Measurements from ENCODE around the gene IPO11. TPM values are rescaled to one million over a fixed set of nuclear protein-coding genes. Genes with fewer than 3 reads are reported as not detected.

The IPO11 gene
- total and polyA plus RNA-seq, 2 experiments from 2014 or later, result 18.7 to 64.7 TPM

GRCh38 chr5:62375627-62376026, 36.9 kb upstream of the IPO11 start:
- H3K27ac Mint-ChIP-seq, result peak overlapping the region; percentile 86; the same call in 1 of the 2 replicates
- Histone ChIP-seq H3K4me2 (no peak overlapping the region), H2AFZ (no peak overlapping the region), H3K27ac (ENCODE audit: low read depth) (no peak overlapping the region; the same call in 1 of the 2 replicates), H3K9me2 (ENCODE audit: insufficient read depth) (no peaks in the 10 kb centered on the region), H3K36me3 (ENCODE audit: insufficient read depth) (peaks cover 47% of the 10 kb centered on the region), H3F3A (replicated peaks; ENCODE audit: low read depth) (no peaks in the 10 kb centered on the region), H4K20me1 (replicated peaks; ENCODE audit: insufficient read depth) (peaks cover 4% of the 10 kb centered on the region; the same call in 1 of the 2 replicates), H3K79me2 (replicated peaks; ENCODE audit: insufficient read depth) (no peaks in the 10 kb centered on the region), H3K4me1 (ENCODE audit: insufficient read depth) (no peaks in the 10 kb centered on the region), H3K27me3 (ENCODE audit: insufficient read depth) (no peaks in the 10 kb centered on the region), H3K4me3 (no peak overlapping the region)
- no peaks in the 10 kb centered on the region for H3K4me1 Mint-ChIP-seq
- H3K9me3 Mint-ChIP-seq, result no peaks in the 10 kb centered on the region
- H3K36me3 Mint-ChIP-seq (ENCODE audit: low read depth), result peaks cover 69% of the 10 kb centered on the region
- no peak for DNase-seq (ENCODE audit: low spot score)
- TF ChIP-seq EZH2 (IDR thresholded peaks at IDR 0.05; ENCODE audit: low read depth, unreplicated experiment), result no peak
- TF ChIP-seq, protein P1, sequence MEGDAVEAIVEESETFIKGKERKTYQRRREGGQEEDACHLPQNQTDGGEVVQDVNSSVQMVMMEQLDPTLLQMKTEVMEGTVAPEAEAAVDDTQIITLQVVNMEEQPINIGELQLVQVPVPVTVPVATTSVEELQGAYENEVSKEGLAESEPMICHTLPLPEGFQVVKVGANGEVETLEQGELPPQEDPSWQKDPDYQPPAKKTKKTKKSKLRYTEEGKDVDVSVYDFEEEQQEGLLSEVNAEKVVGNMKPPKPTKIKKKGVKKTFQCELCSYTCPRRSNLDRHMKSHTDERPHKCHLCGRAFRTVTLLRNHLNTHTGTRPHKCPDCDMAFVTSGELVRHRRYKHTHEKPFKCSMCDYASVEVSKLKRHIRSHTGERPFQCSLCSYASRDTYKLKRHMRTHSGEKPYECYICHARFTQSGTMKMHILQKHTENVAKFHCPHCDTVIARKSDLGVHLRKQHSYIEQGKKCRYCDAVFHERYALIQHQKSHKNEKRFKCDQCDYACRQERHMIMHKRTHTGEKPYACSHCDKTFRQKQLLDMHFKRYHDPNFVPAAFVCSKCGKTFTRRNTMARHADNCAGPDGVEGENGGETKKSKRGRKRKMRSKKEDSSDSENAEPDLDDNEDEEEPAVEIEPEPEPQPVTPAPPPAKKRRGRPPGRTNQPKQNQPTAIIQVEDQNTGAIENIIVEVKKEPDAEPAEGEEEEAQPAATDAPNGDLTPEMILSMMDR (conservative IDR thresholded peaks at IDR 0.05; ENCODE audit: low read depth in 2 of 2), result no peak
- no peak for TF ChIP-seq REST (IDR thresholded peaks at IDR 0.05; ENCODE audit: unreplicated experiment)
- TF ChIP-seq ETS1 (IDR thresholded peaks at IDR 0.05), result no peak
- TF ChIP-seq, protein P2, sequence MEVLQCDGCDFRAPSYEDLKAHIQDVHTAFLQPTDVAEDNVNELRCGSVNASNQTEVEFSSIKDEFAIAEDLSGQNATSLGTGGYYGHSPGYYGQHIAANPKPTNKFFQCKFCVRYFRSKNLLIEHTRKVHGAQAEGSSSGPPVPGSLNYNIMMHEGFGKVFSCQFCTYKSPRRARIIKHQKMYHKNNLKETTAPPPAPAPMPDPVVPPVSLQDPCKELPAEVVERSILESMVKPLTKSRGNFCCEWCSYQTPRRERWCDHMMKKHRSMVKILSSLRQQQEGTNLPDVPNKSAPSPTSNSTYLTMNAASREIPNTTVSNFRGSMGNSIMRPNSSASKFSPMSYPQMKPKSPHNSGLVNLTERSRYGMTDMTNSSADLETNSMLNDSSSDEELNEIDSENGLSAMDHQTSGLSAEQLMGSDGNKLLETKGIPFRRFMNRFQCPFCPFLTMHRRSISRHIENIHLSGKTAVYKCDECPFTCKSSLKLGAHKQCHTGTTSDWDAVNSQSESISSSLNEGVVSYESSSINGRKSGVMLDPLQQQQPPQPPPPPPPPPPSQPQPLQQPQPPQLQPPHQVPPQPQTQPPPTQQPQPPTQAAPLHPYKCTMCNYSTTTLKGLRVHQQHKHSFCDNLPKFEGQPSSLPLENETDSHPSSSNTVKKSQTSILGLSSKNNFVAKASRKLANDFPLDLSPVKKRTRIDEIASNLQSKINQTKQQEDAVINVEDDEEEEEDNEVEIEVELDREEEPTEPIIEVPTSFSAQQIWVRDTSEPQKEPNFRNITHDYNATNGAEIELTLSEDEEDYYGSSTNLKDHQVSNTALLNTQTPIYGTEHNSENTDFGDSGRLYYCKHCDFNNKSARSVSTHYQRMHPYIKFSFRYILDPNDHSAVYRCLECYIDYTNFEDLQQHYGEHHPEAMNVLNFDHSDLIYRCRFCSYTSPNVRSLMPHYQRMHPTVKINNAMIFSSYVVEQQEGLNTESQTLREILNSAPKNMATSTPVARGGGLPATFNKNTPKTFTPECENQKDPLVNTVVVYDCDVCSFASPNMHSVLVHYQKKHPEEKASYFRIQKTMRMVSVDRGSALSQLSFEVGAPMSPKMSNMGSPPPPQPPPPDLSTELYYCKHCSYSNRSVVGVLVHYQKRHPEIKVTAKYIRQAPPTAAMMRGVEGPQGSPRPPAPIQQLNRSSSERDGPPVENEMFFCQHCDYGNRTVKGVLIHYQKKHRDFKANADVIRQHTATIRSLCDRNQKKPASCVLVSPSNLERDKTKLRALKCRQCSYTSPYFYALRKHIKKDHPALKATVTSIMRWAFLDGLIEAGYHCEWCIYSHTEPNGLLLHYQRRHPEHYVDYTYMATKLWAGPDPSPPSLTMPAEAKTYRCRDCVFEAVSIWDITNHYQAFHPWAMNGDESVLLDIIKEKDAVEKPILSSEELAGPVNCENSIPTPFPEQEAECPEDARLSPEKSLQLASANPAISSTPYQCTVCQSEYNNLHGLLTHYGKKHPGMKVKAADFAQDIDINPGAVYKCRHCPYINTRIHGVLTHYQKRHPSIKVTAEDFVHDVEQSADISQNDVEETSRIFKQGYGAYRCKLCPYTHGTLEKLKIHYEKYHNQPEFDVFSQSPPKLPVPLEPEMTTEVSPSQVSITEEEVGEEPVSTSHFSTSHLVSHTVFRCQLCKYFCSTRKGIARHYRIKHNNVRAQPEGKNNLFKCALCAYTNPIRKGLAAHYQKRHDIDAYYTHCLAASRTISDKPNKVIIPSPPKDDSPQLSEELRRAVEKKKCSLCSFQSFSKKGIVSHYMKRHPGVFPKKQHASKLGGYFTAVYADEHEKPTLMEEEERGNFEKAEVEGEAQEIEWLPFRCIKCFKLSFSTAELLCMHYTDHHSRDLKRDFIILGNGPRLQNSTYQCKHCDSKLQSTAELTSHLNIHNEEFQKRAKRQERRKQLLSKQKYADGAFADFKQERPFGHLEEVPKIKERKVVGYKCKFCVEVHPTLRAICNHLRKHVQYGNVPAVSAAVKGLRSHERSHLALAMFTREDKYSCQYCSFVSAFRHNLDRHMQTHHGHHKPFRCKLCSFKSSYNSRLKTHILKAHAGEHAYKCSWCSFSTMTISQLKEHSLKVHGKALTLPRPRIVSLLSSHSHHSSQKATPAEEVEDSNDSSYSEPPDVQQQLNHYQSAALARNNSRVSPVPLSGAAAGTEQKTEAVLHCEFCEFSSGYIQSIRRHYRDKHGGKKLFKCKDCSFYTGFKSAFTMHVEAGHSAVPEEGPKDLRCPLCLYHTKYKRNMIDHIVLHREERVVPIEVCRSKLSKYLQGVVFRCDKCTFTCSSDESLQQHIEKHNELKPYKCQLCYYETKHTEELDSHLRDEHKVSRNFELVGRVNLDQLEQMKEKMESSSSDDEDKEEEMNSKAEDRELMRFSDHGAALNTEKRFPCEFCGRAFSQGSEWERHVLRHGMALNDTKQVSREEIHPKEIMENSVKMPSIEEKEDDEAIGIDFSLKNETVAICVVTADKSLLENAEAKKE (CRISPR knock-in tag; IDR thresholded peaks at IDR 0.05), result no peak
- no peak for TF ChIP-seq NANOG (IDR thresholded peaks at IDR 0.05; ENCODE audit: borderline replicate concordance)
- TF ChIP-seq CREB1 (CRISPR knock-in tag; IDR thresholded peaks at IDR 0.05; ENCODE audit: low read depth), result no peak
- no peak for TF ChIP-seq STAT1 (IDR thresholded peaks at IDR 0.05; ENCODE audit: unreplicated experiment)
- TF ChIP-seq ZNF114 (CRISPR knock-in tag; IDR thresholded peaks at IDR 0.05), result no peak
- TF ChIP-seq EZH2phosphoT487 (IDR thresholded peaks at IDR 0.05; ENCODE audit: unreplicated experiment), result no peak
- TF ChIP-seq POLR2AphosphoS5 (IDR thresholded peaks at IDR 0.05; ENCODE audit: low read depth), result no peak
- no peak for TF ChIP-seq ZNF331 (CRISPR knock-in tag; IDR thresholded peaks at IDR 0.05; ENCODE audit: low read depth)
- no peak for TF ChIP-seq JUNB (IDR thresholded peaks at IDR 0.05; ENCODE audit: unreplicated experiment)
- H3K4me3 Mint-ChIP-seq, result no peak overlapping the region
- ATAC-seq, result no peak
- peaks cover 4% of the 10 kb centered on the region for H3K27me3 Mint-ChIP-seq (ENCODE audit: insufficient read depth, low read depth, poor library complexity)

All from GM23338 (cell line).